Measurements from ENCODE around the gene LRTM2.

DNA sequence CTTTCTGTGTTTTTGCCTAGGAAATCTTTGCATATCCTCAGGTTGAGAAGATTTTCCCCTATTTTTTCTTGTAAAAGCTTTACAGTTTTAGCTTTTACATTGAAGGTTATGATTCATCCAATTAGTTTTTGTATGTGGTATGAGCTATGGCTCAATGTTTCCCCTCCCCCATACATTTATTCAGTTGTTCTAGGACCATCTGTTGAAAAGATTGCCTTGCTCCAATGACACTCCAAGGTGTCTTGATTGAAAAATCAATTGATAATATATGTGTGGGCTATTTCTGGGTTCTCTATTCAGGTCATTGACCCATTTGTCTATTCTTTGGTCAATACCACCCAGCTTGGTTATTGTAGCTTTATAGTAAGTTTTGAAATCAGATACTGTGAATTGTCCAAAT is 42.6 kb downstream of the LRTM2 start:
- TF ChIP-seq TAF1 (IDR thresholded peaks at IDR 0.05; ENCODE audit: borderline replicate concordance, insufficient read depth, low read length), result no peak
- TF ChIP-seq, protein P1, sequence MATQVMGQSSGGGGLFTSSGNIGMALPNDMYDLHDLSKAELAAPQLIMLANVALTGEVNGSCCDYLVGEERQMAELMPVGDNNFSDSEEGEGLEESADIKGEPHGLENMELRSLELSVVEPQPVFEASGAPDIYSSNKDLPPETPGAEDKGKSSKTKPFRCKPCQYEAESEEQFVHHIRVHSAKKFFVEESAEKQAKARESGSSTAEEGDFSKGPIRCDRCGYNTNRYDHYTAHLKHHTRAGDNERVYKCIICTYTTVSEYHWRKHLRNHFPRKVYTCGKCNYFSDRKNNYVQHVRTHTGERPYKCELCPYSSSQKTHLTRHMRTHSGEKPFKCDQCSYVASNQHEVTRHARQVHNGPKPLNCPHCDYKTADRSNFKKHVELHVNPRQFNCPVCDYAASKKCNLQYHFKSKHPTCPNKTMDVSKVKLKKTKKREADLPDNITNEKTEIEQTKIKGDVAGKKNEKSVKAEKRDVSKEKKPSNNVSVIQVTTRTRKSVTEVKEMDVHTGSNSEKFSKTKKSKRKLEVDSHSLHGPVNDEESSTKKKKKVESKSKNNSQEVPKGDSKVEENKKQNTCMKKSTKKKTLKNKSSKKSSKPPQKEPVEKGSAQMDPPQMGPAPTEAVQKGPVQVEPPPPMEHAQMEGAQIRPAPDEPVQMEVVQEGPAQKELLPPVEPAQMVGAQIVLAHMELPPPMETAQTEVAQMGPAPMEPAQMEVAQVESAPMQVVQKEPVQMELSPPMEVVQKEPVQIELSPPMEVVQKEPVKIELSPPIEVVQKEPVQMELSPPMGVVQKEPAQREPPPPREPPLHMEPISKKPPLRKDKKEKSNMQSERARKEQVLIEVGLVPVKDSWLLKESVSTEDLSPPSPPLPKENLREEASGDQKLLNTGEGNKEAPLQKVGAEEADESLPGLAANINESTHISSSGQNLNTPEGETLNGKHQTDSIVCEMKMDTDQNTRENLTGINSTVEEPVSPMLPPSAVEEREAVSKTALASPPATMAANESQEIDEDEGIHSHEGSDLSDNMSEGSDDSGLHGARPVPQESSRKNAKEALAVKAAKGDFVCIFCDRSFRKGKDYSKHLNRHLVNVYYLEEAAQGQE (IDR thresholded peaks at IDR 0.05; ENCODE audit: insufficient read depth in 1 of 2, low read depth in 2 of 2, low read length in 2 of 2), result no peak

Data from PFSK-1 (cell line).